Activated T-helper 1 cell treated with Interleukin-2 at 50 U/mL for 16 hours (primary cell): ENCODE measurements around the gene S100A11.

Experiments
- DNase-seq: peaks from one replicate; pipeline ENCODE4 v3.0.0-alpha.2; 2020; ENCODE audit warnings: low read depth

S100A11 gene

GRCh38 chr1:151984313-151984956, 52.4 kb downstream of the S100A11 start:
- no peak for DNase-seq
